Activated naive CD8-positive, alpha-beta T cell treated with anti-CD3 and anti-CD28 coated beads, Interleukin-2, amount 10 ng/mL, durations not matched to agents 7 days and 5 days (primary cell): Measurements from ENCODE around the gene ITPKB. TPM values are rescaled to one million over a fixed set of nuclear protein-coding genes. Genes with fewer than 3 reads are reported as not detected.

Source experiments
- ATAC-seq: fragments of 150-1000 bp; cut with Tn5 transposase; one replicate; pipeline ENCODE4 v1.10.0; 2021; ENCODE audit warnings: low read depth, moderate library complexity
- POLR2A ChIA-PET: fragments of 350-600 bp; sonication (Branson Sonifier 250); formaldehyde crosslinking; loops from one replicate; lab custom pipeline; 2021; ENCODE audit warnings: antibody characterized with exemption; lab: Charles Lee
- DNase-seq: peaks from one replicate; pipeline ENCODE4 v3.0.0; 2021
- H3K27ac Mint-ChIP-seq: one replicate; pipeline ENCODE4 v1.8.0; 2022; ENCODE audit warnings: mild to moderate bottlenecking, mixed read lengths
- H3K27me3 Mint-ChIP-seq: one replicate; pipeline ENCODE4 v1.8.0; 2022; ENCODE audit warnings: mild to moderate bottlenecking, moderate library complexity, mixed read lengths
- H3K36me3 Mint-ChIP-seq: one replicate; pipeline ENCODE4 v1.8.0; 2021; ENCODE audit warnings: mild to moderate bottlenecking, mixed read lengths
- H3K4me1 Mint-ChIP-seq: one replicate; pipeline ENCODE4 v1.8.0; 2021; ENCODE audit warnings: mixed read lengths
- H3K4me3 Mint-ChIP-seq: one replicate; pipeline ENCODE4 v1.8.0; 2022; ENCODE audit warnings: mild to moderate bottlenecking, moderate library complexity, mixed read lengths
- H3K9me3 Mint-ChIP-seq: one replicate; pipeline ENCODE4 v1.8.0; 2021; ENCODE audit warnings: mixed read lengths
- total RNA-seq, 2 experiments: library from RNA; stranded (reverse); gene quantifications; one replicate each; pipeline ENCODE4 v1.2.3, GENCODE V29; 2021

The ITPKB gene
- total RNA-seq, 2 experiments from 2014 or later = 75.3 to 76.9 TPM

GRCh38 chr1:226609836-226610455 is 129.1 kb downstream of the ITPKB start:
- Mint-ChIP-seq H3K9me3 (no peaks in the 10 kb centered on the region), H3K36me3 (no peaks in the 10 kb centered on the region), H3K27me3 (peaks cover 7% of the 10 kb centered on the region), H3K4me1 (no peaks in the 10 kb centered on the region), H3K4me3 (no peak overlapping the region), H3K27ac (no peak overlapping the region)
- no peak for ATAC-seq
- DNase-seq = no peak
- POLR2A ChIA-PET = no interaction called here

- Mint-ChIP-seq H3K4me1 (no peaks in the 10 kb centered on the region), H3K9me3 (no peaks in the 10 kb centered on the region), H3K36me3 (no peaks in the 10 kb centered on the region), H3K4me3 (no peak overlapping the region), H3K27me3 (peaks cover 7% of the 10 kb centered on the region), H3K27ac (no peak overlapping the region)
- ATAC-seq (peak; percentile 78), DNase-seq (peak; percentile 73)
- POLR2A ChIA-PET = interaction anchor here (0.5 kb wide), 1 partner anchor 330 kb away, joined by 4 read pairs; no protein-coding TSS in a partner anchor
Observed at GRCh38 chr1:226608699-226609505, 130.2 kb downstream of the ITPKB start.

GRCh38 chr1:226607821-226608220 is 131.3 kb downstream of the ITPKB start:
- Mint-ChIP-seq H3K4me3 (no peak overlapping the region), H3K27ac (no peak overlapping the region)

GRCh38 chr1:226607268-226607660 is 131.8 kb downstream of the ITPKB start:
- H3K4me3 Mint-ChIP-seq = no peak overlapping the region
- ATAC-seq (no peak), DNase-seq (no peak)
- H3K27ac Mint-ChIP-seq = no peak overlapping the region
- H3K36me3 Mint-ChIP-seq = no peaks in the 10 kb centered on the region
- H3K9me3 Mint-ChIP-seq = no peaks in the 10 kb centered on the region
- POLR2A ChIA-PET = no interaction called here
- H3K4me1 Mint-ChIP-seq = peaks cover 3% of the 10 kb centered on the region
- peaks cover 7% of the 10 kb centered on the region for H3K27me3 Mint-ChIP-seq

More at GRCh38 chr1:226607821-226608220, 131.3 kb downstream of the ITPKB start:
- ATAC-seq = no peak
- POLR2A ChIA-PET = no interaction called here
- H3K9me3 Mint-ChIP-seq = no peaks in the 10 kb centered on the region
- H3K4me1 Mint-ChIP-seq = peaks cover 3% of the 10 kb centered on the region
- peaks cover 7% of the 10 kb centered on the region for H3K27me3 Mint-ChIP-seq
- H3K36me3 Mint-ChIP-seq = no peaks in the 10 kb centered on the region
- DNase-seq = no peak

- POLR2A ChIA-PET = no interaction called here
- Mint-ChIP-seq H3K27me3 (peaks cover 7% of the 10 kb centered on the region), H3K27ac (no peak overlapping the region), H3K4me1 (peaks cover 3% of the 10 kb centered on the region), H3K36me3 (no peaks in the 10 kb centered on the region), H3K9me3 (no peaks in the 10 kb centered on the region), H3K4me3 (no peak overlapping the region)
- no peak for DNase-seq
- ATAC-seq = no peak
Observed at GRCh38 chr1:226606311-226607267, 132.5 kb downstream of the ITPKB start.

GRCh38 chr1:226605318-226605950 is 133.6 kb downstream of the ITPKB start:
- Mint-ChIP-seq H3K4me3 (no peak overlapping the region), H3K27ac (no peak overlapping the region), H3K4me1 (peaks cover 3% of the 10 kb centered on the region), H3K36me3 (no peaks in the 10 kb centered on the region), H3K27me3 (peaks cover 7% of the 10 kb centered on the region), H3K9me3 (no peaks in the 10 kb centered on the region)
- ATAC-seq = no peak
- POLR2A ChIA-PET = no interaction called here
- DNase-seq = no peak

- Mint-ChIP-seq H3K27ac (no peak overlapping the region), H3K4me1 (peaks cover 3% of the 10 kb centered on the region), H3K27me3 (peaks cover 10% of the 10 kb centered on the region), H3K9me3 (no peaks in the 10 kb centered on the region), H3K4me3 (no peak overlapping the region), H3K36me3 (no peaks in the 10 kb centered on the region)
- DNase-seq (no peak), ATAC-seq (no peak)
- POLR2A ChIA-PET = no interaction called here
Observed at GRCh38 chr1:226604560-226605317, 134.3 kb downstream of the ITPKB start.

- Mint-ChIP-seq H3K4me1 (peaks cover 3% of the 10 kb centered on the region), H3K4me3 (no peak overlapping the region), H3K9me3 (no peaks in the 10 kb centered on the region), H3K27me3 (peaks cover 6% of the 10 kb centered on the region), H3K36me3 (no peaks in the 10 kb centered on the region), H3K27ac (no peak overlapping the region)
- DNase-seq (no peak), ATAC-seq (no peak)
- POLR2A ChIA-PET = no interaction called here
Observed at GRCh38 chr1:226603858-226604559, 135.1 kb downstream of the ITPKB start.

GRCh38 chr1:226603022-226603857 is 135.8 kb downstream of the ITPKB start:
- POLR2A ChIA-PET = no interaction called here
- no peak overlapping the region for H3K4me3 Mint-ChIP-seq
- DNase-seq (no peak), ATAC-seq (no peak)
- H3K36me3 Mint-ChIP-seq = no peaks in the 10 kb centered on the region
- no peak overlapping the region for H3K27ac Mint-ChIP-seq
- H3K9me3 Mint-ChIP-seq = no peaks in the 10 kb centered on the region
- H3K27me3 Mint-ChIP-seq = peaks cover 5% of the 10 kb centered on the region
- peaks cover 3% of the 10 kb centered on the region for H3K4me1 Mint-ChIP-seq

- POLR2A ChIA-PET = no interaction called here
- Mint-ChIP-seq H3K27me3 (peaks cover 5% of the 10 kb centered on the region), H3K27ac (no peak overlapping the region), H3K4me1 (peaks cover 6% of the 10 kb centered on the region), H3K4me3 (no peak overlapping the region), H3K9me3 (no peaks in the 10 kb centered on the region), H3K36me3 (no peaks in the 10 kb centered on the region)
- DNase-seq = no peak
- no peak for ATAC-seq
Observed at GRCh38 chr1:226602186-226603021, 136.7 kb downstream of the ITPKB start.

GRCh38 chr1:226601456-226601855 is 137.6 kb downstream of the ITPKB start:
- Mint-ChIP-seq H3K4me1 (peaks cover 6% of the 10 kb centered on the region), H3K9me3 (no peaks in the 10 kb centered on the region), H3K27me3 (peaks cover 5% of the 10 kb centered on the region), H3K27ac (no peak overlapping the region), H3K36me3 (no peaks in the 10 kb centered on the region), H3K4me3 (no peak overlapping the region)
- no peak for ATAC-seq
- no peak for DNase-seq
- POLR2A ChIA-PET = no interaction called here
